Thyroid gland (tissue), 4 donors: Measurements from ENCODE around the gene RPS6KB2. TPM values are rescaled to one million over a fixed set of nuclear protein-coding genes. Genes with fewer than 3 reads are reported as not detected.

Experiments used
- DNase-seq, 2 donors: peaks; one replicate each; pipeline ENCODE4 v3.0.0-alpha.2; 2019
- H3K27ac ChIP-seq, 3 donors: fragments of 200-600 bp; sonication (generic); 1 replicate in 2 of 3; 2 replicates in 1 of 3; pipeline ENCODE4 v1.5.1; 2016 to 2019; ENCODE audit warnings: mild to moderate bottlenecking in 1 of 3, moderate library complexity in 1 of 3
- H3K27me3 ChIP-seq: fragments of 200-600 bp; sonication (generic); one replicate; pipeline ENCODE4 v1.5.1; 2019
- H3K36me3 ChIP-seq, 2 donors: fragments of 200-600 bp; sonication (generic); one replicate each; pipeline ENCODE4 v1.5.1; 2016 to 2019
- H3K4me1 ChIP-seq, 2 donors: fragments of 200-600 bp; sonication (generic); one replicate each; pipeline ENCODE4 v1.5.1; 2017 to 2019
- H3K4me3 ChIP-seq, 3 donors: fragments of 200-600 bp; sonication (generic); replicated peaks in 1 of 3; 1 replicate in 2 of 3; 2 replicates in 1 of 3; pipeline ENCODE4 v1.5.1; 2016; ENCODE audit warnings: mild to moderate bottlenecking in 1 of 3
- H3K9me3 ChIP-seq: fragments of 200-600 bp; sonication (generic); one replicate; pipeline ENCODE4 v1.5.1; 2017
- POLR2A ChIP-seq, 2 donors: fragments of 450-650 bp; IDR thresholded peaks; one replicate each; pipeline ENCODE4 v1.6.1; 2017; ENCODE audit warnings: antibody characterized with exemption in 2 of 2, mild to moderate bottlenecking in 2 of 2, moderate library complexity in 1 of 2
- WGBS, 2 donors: methylation state at CpG; one replicate each; pipeline ENCODE4 v1.1.5; 2017; 5-methylcytosine and 5-hydroxymethylcytosine counted together
- intact Hi-C: fragments of 100-400 bp; cut with DNase I; formaldehyde crosslinking; loops from one replicate; pipeline ENCODE4 v1.15.1; 2023
- total RNA-seq, 4 donors: library from RNA; depleted of rRNA; stranded (reverse); fragments of >200 nt; gene quantifications; one replicate each; pipeline ENCODE4 v1.2.3, GENCODE V29; 2016
- TF ChIP-seq, protein P1 (sequence below), 6 experiments: fragments of 200-600 bp in 3 of 6; fragments of 450-650 bp in 3 of 6; sonication (generic) in 3 of 6; IDR thresholded peaks; one replicate each; pipeline ENCODE4 v1.5.1; 2016 to 2019; ENCODE audit warnings: antibody characterized with exemption in 6 of 6, mild to moderate bottlenecking in 2 of 6, inconsistent platforms in 1 of 6, moderate library complexity in 1 of 6

RPS6KB2 gene
- total RNA-seq, 4 donors from 2014 or later: 44.1 to 102 (median 62.2) TPM

DNA sequence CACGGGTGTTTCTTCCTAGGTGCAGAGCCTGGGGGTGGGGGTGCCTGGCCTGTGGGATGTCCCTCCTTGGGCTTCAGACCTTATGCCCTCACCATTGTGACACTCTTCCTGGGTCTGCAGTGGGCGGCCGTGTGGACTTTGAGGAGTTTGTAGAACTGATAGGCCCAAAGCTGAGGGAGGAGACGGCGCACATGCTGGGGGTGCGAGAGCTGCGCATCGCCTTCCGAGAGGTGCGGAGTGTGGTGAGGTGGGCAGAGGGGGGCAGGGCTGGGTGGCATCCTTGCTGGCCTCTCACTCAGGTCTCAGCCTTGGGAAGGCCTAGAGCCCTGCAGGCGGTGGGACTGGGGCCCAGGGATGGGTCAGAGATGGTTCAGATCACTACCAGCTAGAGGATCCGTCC is 29.2 kb downstream of the RPS6KB2 start:
- H3K27me3 ChIP-seq: no peaks in the 10 kb centered on the region
- 95% methylated on average over 12 of the region's 12 CpGs for WGBS, 2 donors
- H3K27ac ChIP-seq: no peak overlapping the region
- DNase-seq: no peak
- H3K9me3 ChIP-seq: no peaks in the 10 kb centered on the region
- H3K4me3 ChIP-seq: no peak overlapping the region
- peaks cover 0 to 9% of the 10 kb centered on the region in 2 donors for H3K4me1 ChIP-seq
- no peaks in the 10 kb centered on the region for H3K36me3 ChIP-seq
- intact Hi-C loops: no loop called here
- TF ChIP-seq, protein P1, sequence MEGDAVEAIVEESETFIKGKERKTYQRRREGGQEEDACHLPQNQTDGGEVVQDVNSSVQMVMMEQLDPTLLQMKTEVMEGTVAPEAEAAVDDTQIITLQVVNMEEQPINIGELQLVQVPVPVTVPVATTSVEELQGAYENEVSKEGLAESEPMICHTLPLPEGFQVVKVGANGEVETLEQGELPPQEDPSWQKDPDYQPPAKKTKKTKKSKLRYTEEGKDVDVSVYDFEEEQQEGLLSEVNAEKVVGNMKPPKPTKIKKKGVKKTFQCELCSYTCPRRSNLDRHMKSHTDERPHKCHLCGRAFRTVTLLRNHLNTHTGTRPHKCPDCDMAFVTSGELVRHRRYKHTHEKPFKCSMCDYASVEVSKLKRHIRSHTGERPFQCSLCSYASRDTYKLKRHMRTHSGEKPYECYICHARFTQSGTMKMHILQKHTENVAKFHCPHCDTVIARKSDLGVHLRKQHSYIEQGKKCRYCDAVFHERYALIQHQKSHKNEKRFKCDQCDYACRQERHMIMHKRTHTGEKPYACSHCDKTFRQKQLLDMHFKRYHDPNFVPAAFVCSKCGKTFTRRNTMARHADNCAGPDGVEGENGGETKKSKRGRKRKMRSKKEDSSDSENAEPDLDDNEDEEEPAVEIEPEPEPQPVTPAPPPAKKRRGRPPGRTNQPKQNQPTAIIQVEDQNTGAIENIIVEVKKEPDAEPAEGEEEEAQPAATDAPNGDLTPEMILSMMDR (IDR thresholded peaks at IDR 0.05): no peak
- no peak for TF ChIP-seq POLR2A (IDR thresholded peaks at IDR 0.05)

DNA sequence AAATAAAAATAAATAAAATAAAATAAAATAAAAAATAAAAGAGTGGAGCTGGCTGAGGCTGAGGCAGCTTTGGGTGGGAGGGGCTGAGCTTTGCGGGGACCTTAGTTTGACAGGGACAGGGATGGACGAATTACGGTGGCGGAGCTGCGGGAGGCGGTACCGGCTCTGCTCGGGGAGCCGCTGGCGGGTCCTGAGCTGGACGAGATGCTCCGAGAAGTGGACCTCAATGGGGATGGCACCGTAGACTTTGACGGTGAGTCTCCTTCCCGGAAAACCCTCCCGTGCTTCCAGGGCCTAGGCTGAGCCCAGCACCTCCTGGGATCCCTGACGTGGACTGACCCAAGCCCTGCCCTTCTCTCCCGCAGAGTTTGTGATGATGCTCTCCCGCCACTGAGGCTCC is 30.0 kb downstream of the RPS6KB2 start:
- Histone ChIP-seq H3K4me3 (no peak overlapping the region), H3K27ac (no peak overlapping the region), H3K27me3 (no peaks in the 10 kb centered on the region), H3K36me3 (no peaks in the 10 kb centered on the region), H3K9me3 (no peaks in the 10 kb centered on the region), H3K4me1 (peaks cover 0 to 9% of the 10 kb centered on the region in 2 donors)
- no peak for DNase-seq
- intact Hi-C loops: no loop called here
- 91 to 94% methylated on average over 19 of the region's 19 CpGs for WGBS, 2 donors
- TF ChIP-seq POLR2A (IDR thresholded peaks at IDR 0.05): no peak
- TF ChIP-seq, protein P1 (IDR thresholded peaks at IDR 0.05): no peak

DNA sequence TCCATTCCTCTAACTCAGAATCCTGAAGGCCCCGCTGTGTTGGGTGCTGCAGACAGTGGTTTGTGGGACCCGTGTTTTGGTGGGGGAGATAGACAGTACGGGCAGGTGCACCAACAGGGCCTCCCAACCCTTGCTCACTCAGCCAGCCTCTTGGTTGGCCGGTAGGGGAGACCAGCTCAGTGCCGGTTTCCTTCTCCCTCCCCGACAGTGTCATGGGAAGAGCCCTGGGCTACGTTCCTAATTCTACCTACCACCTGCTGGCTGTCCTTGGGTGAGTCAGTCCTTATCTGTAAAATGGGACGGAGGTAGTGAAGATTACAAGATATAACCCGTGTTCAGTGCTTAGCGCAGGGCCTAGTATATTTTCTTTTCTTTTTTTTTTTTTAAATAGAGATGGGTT is 34.9 kb downstream of the RPS6KB2 start:
- Histone ChIP-seq H3K36me3 (no peaks in the 10 kb centered on the region), H3K27ac (peak overlapping the region in 1 of 3 donors; percentile 95), H3K27me3 (no peaks in the 10 kb centered on the region), H3K4me3 (no peak overlapping the region), H3K9me3 (no peaks in the 10 kb centered on the region), H3K4me1 (peaks cover 16 to 51% of the 10 kb centered on the region in 2 donors)
- intact Hi-C loops: loop anchor here (10.0 kb wide), 1 partner anchor 68 kb away; the partner anchor contains the start of gene RAD9A
- 98% methylated on average over 10 of the region's 10 CpGs for WGBS, 2 donors
- no peak for DNase-seq
- no peak for TF ChIP-seq POLR2A (IDR thresholded peaks at IDR 0.05)
- TF ChIP-seq, protein P1 (IDR thresholded peaks at IDR 0.05): no peak

DNA sequence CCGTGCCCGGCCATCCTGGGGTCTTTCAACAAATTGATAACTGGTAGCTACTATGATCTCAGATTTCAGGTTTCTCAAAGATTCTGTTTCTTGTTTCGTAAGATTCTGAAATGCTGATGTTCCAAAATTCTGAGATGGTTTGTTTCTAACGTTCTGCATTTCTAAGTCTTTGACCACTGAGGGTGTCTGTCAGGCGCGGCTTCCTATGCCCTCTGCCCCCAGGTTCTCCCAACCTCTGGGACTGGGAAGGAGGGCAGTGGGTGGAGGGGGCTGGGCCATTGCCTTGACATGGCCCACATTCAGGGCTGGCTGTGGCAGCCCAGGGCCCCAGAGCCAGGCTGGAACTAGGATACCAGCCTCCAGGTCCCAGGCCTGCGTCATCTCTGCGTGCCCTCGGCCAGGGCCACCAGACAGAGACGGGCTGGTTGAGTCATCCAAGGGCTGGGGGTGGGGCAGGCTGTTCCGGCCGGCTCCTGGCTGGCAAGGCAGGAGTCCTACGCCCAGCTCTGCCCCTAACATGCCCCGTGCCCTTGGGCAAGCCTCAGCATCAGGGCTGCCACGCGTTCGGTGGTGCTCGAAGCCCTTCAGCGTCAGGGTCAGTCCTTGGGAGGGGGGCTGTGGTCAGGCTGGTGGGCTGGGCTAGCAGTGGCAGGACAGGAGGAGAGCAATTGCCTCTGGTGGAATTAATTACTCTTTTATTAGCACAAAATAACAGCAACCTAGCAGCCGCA is 35.6 kb downstream of the RPS6KB2 start:
- intact Hi-C loops: loop anchor here (10.0 kb wide), 1 partner anchor 69 kb away; the partner anchor contains the start of gene RAD9A
- no peaks in the 10 kb centered on the region for H3K9me3 ChIP-seq
- peak overlapping the region in 1 of 3 donors; percentile 56 for H3K4me3 ChIP-seq
- peak; percentile 32 to 38 for DNase-seq
- peaks cover 19 to 54% of the 10 kb centered on the region in 2 donors for H3K4me1 ChIP-seq
- H3K36me3 ChIP-seq: no peaks in the 10 kb centered on the region
- peak overlapping the region; percentile 79 to 99 (median 95) for H3K27ac ChIP-seq
- TF ChIP-seq POLR2A (IDR thresholded peaks at IDR 0.05): no peak
- TF ChIP-seq, protein P1 (IDR thresholded peaks at IDR 0.05): no peak
- no peaks in the 10 kb centered on the region for H3K27me3 ChIP-seq
- WGBS, 2 donors: 81 to 91% methylated on average over 7 to 14 of the region's 20 CpGs
